Motor neuron (in vitro differentiated cells): ENCODE results near the gene LRRC59. TPM values are rescaled to one million over a fixed set of nuclear protein-coding genes. Genes with fewer than 3 reads are reported as not detected.

Experiments
- ATAC-seq, 8 experiments: fragments of 200-7000 bp; cut with Tn5 transposase; replicated peaks in 6 of 8; 2 replicates each; pipeline ENCODE4 v1.8.0; 2021; ENCODE audit warnings: mild to moderate bottlenecking in 8 of 8, moderate library complexity in 8 of 8
- H3K27ac ChIP-seq, 2 donors: fragments of 250-450 bp; sonication (Bioruptor Pico); 2 replicates each; pipeline ENCODE4 v1.9.0; 2021; ENCODE audit warnings: antibody characterized with exemption in 2 of 2, mild to moderate bottlenecking in 2 of 2, moderate library complexity in 1 of 2
- H3K4me1 ChIP-seq, 2 donors: fragments of 250-450 bp; sonication (Bioruptor Pico); replicated peaks in 1 of 2; 2 replicates each; pipeline ENCODE4 v1.6.1; 2021; ENCODE audit warnings: antibody characterized with exemption in 2 of 2, mild to moderate bottlenecking in 2 of 2, moderate library complexity in 1 of 2
- H3K4me3 ChIP-seq, 5 donors: fragments of 250-450 bp; sonication (Bioruptor Pico); 2 replicates each; pipeline ENCODE4 v1.9.0; 2021; ENCODE audit warnings: antibody characterized with exemption in 5 of 5, mild to moderate bottlenecking in 5 of 5, moderate library complexity in 4 of 5
- WGBS, 10 experiments: fragments of 450-650 bp; shearing (Covaris generic); methylation state at CpG; one replicate each; pipeline ENCODE4 v1.0.0; 2022; 5-methylcytosine and 5-hydroxymethylcytosine counted together
- in situ Hi-C, 9 experiments: fragments of 400-800 bp; cut with MboI; loops; one replicate each; pipeline ENCODE4 v1.15.0; 2021; ENCODE audit warnings: low sequenced_read_pairs in 9 of 9, low pct_unique_long_range_greater_than_20kb in 2 of 9; ENCODE audit not compliant: unreplicated experiment in 9 of 9
- total RNA-seq, 8 experiments: library from RNA; unstranded; fragments of 300-600 nt; gene quantifications; 2 replicates each; pipeline versions ENCODE4 v1.2.3 to v1.2.4, GENCODE V29; 2022

The LRRC59 gene
- total RNA-seq, 8 experiments from 2014 or later = 44.5 to 143 (median 74.3) TPM

DNA sequence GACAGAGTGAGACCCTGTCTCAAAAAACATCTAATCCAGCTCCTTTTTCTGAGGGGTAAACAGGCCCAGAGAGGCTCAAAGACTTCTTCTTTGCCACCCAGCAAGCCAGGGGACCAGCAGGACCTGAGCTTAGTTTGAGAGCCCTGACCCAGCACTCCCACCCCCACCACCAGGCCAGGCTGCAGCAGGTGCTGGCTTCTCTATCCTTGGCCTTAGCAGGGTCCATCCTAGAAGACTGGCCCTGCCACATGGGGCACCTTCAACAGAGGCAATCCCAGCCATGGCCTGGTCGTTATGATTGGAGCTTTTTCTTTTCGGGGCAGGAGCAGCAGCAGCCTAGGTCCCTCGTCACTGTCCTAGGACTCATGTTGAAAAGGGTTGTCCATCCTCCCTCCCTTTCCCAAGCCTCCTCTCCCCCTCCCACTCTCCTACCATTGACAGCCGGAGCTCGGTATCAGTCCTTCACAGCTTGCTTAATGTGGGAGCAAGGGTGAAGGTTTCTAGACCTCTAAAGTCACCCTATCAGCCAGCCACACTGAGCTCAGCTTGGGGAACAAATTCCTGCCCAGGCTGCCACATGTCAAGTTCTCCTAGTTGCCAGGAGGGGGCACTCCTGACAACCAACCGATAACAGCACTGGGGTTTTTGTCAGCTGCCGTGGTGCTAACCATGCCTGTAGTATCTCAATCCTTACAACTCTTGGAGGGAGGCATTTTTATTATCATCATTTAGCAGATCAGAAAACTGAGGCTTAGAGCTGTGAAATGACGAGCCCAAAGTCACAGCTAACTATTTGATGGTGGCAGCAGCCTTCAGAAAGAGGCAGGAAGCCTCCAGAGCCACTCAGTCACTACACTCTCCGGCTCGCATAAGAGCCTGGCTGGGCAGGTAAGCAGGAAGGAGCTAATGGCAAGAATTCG, 35.5 kb downstream of the LRRC59 start:
- in situ Hi-C loops = no loop called here
- WGBS, 10 experiments = 0 to 67% (median 27%) methylated on average over 1 to 11 of the region's 11 CpGs; no CpG with 5 or more reads in 3 of the 10 experiments
- Histone ChIP-seq H3K4me3 (no peak overlapping the region), H3K4me1 (peaks cover 36 to 45% of the 10 kb centered on the region in 2 donors), H3K27ac (no peak overlapping the region)
- peak in 4 of 8 experiments; percentile 15 to 73 (median 60) for ATAC-seq

DNA sequence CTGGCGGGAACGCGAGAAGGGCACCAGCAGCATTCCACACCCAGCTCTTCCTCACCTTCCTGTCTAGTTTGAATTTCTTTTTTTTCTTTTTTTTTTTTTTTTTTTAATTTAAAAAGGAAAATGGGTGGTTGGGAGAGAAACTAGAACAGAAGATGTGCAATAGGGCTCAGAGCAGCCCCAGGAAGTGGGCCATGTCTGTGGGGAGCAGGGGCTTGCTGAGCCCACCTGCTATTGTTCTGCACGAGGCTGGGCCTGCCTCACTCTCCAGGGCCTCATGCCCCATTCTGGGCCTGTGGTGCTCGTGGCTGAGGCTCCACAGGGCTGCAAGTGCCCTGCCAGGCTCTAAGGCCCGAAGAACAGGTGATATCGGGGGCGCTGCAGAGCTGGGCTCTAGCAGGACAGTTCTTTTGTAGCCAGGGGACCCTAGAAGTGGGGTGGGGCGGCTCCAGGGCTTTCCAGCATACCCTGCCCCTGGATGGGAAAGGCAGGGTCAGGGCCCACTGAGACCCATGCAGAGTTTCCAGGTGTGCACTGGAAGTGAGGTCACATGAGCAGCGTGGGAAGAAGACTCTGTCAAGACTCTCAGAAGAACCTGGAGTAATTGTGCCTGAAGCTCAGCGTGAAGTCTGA, 36.7 kb downstream of the LRRC59 start:
- no peak overlapping the region for H3K27ac ChIP-seq
- H3K4me1 ChIP-seq = peaks cover 29 to 34% of the 10 kb centered on the region in 2 donors
- ATAC-seq = no peak
- 20 to 100% (median 83%) methylated on average over 1 to 6 of the region's 11 CpGs; no CpG with 5 or more reads in 3 of the 10 experiments for WGBS, 10 experiments
- no peak overlapping the region for H3K4me3 ChIP-seq
- in situ Hi-C loops = no loop called here

DNA sequence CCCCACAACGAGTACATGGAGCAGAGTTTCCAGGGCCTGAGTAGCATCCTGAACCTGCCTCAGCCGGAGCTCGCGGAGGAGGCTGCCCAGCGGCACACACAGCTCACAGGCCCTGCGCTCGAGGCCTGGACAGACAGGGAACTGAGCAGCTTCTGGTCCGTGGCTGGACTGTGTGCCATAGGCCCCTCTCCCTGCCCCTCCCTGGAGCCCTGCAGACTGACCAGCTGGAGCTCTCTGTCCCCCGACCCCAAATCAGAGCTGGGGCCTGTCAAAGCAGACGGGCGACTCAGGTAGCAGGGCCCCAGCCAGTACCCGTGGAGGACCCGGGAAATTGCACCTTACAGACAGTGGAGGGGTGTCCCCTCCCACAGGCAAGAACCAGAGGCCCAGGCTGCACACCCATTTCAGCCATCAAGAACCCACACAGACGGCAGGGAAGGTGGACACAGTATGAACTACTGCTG, 37.3 kb downstream of the LRRC59 start:
- ATAC-seq = no peak
- Histone ChIP-seq H3K4me3 (no peak overlapping the region), H3K4me1 (peaks cover 24 to 29% of the 10 kb centered on the region in 2 donors), H3K27ac (no peak overlapping the region)
- WGBS, 10 experiments = 60 to 100% (median 92%) methylated on average over 1 to 11 of the region's 14 CpGs; no CpG with 5 or more reads in 5 of the 10 experiments
- in situ Hi-C loops = no loop called here

DNA sequence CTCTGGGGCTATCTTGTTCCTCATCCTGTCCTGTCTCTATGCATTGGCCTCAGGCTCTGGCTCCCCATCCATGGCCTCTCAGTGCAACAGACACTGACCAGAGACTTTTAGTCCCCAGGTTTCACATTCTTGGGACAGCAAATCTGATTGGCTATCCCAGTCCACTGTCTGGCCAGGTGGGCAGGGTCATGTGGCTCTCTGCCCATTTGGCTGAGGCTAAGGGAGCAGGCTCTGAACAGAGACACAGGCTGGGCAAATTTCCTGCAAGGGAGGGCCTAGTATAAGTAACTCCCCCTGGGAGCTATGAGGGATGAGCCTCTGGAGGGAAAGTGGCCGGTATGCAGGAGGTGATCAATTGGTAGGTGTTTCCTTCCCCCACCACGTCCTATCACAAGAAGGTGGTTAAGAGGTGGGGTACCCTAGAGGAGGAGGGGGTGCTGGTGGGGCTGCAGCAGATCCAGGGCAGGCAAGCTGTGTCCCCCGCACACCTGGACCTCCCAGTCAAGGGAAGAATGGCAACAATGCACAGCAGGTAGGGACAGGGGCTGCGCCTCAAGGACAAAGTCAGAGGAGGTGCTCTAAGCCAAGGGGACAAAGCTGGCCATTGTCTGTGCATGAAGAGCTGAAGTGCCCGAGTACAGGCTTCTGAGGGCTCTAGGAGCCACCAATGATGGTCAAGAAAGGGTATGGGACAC, 38.2 kb downstream of the LRRC59 start:
- in situ Hi-C loops = no loop called here
- WGBS, 10 experiments = 79 to 92% (median 89%) methylated on average over 2 of the region's 5 CpGs; no CpG with 5 or more reads in 7 of the 10 experiments
- no peak overlapping the region for H3K4me3 ChIP-seq
- H3K27ac ChIP-seq = no peak overlapping the region
- peak in 1 of 8 experiments; percentile 11 for ATAC-seq
- H3K4me1 ChIP-seq = peaks cover 20% of the 10 kb centered on the region in 2 donors

DNA sequence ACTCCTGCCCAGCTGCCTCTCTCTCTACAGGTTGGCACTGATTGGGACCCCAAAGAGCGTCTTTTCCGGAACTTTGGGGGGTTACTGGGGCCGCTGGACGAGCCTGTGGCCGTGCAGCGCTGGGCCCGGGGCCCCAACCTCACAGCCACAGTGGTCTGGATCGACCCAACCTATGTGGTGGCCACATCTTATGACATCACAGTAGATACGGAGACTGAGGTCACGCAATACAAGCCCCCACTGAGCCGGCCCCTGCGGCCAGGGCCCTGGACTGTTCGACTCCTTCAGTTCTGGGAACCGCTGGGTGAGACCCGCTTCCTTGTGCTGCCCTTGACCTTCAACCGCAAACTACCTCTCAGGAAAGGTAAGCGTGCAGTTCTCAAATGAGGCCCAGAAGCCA, 39.1 kb downstream of the LRRC59 start:
- Histone ChIP-seq H3K4me3 (no peak overlapping the region), H3K27ac (no peak overlapping the region), H3K4me1 (peaks cover 10% of the 10 kb centered on the region in 2 donors)
- in situ Hi-C loops = no loop called here
- ATAC-seq = no peak
- 80 to 100% (median 93%) methylated on average over 1 to 6 of the region's 17 CpGs; no CpG with 5 or more reads in 5 of the 10 experiments for WGBS, 10 experiments

DNA sequence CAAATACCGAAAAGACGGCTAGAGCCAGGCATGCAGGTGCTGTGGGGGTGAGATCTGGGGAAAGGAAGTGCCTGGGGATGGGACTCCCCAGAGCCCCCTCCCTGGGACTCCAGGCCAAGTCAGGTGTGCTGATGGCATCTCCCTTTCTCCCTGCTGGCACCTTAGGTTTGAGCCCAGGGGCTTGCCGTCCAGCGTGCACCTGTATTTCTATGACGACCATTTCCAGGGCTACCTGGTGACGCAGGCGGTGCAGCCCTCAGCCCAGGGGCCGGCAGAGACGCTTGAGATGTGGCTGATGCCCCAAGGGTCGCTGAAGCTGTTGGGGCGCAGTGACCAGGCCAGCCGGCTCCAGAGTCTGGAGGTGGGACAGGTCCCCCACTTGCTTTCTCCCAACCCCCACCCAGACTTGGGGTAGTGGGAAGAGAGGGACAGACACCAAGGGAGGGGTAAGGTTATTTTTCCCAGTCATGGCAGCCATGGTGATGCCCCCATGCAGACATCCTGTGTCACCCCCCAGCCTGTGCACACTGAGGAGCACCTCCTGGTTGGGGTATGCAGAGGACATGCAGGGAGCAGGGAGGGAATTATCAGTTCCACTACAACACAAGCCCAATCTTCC, 40.3 kb downstream of the LRRC59 start:
- in situ Hi-C loops = no loop called here
- ATAC-seq = no peak
- 95% methylated on average over 4 of the region's 12 CpGs; no CpG with 5 or more reads in 9 of the 10 experiments for WGBS, 10 experiments
- no peak overlapping the region for H3K27ac ChIP-seq
- H3K4me1 ChIP-seq = no peaks in the 10 kb centered on the region
- H3K4me3 ChIP-seq = no peak overlapping the region

DNA sequence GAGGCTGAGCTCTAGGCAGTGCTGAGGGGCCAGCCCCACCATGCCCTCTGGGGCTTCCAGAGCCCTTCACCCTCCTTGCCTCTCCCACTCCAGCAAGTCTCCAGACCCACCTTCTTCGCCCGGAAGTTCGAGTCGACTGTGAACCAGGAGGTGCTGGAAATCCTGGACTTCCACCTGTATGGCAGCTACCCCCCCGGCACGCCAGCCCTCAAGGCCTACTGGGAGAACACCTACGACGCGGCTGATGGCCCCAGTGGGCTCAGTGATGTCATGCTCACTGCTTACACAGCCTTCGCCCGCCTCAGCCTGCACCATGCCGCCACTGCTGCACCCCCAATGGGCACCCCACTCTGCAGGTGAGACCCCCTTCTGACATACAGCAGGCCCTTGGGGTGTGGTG, 40.9 kb downstream of the LRRC59 start:
- no peak for ATAC-seq
- WGBS, 10 experiments = 80 to 100% (median 93%) methylated on average over 2 to 6 of the region's 12 CpGs; no CpG with 5 or more reads in 6 of the 10 experiments
- in situ Hi-C loops = no loop called here

DNA sequence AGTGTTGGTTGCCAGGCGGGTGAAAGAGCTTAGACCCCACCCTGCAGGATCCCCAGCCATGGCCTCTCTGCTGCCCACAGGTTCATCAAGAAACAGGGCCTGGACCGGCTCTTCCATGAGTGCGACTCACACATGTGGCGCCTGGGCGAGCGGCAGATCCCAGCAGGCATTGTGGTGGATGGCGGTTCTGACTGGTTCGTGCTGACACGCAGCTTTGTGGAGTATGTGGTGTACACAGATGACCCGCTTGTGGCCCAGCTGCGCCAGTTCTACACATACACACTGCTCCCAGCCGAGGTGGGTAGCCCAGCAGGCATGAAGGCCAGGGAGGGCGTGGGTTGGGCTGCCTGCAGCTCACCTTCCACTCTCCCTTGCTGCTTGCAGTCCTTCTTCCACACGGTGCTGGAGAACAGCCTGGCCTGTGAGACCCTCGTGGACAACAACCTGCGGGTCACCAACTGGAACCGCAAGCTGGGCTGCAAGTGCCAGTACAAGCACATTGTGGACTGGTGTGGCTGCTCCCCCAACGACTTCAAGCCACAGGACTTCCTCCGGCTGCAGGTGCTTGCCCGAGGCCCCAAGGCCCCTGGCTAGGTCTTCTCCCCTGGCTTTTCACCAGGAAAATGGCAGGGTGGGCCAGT, 41.5 kb downstream of the LRRC59 start:
- H3K4me1 ChIP-seq = no peaks in the 10 kb centered on the region
- no peak overlapping the region for H3K27ac ChIP-seq
- 60 to 100% (median 90%) methylated on average over 1 to 11 of the region's 20 CpGs; no CpG with 5 or more reads in 5 of the 10 experiments for WGBS, 10 experiments
- ATAC-seq = peak in 3 of 8 experiments; percentile 10 to 13 (median 11)
- in situ Hi-C loops = no loop called here
- no peak overlapping the region for H3K4me3 ChIP-seq

More for the DNA sequence above, 40.9 kb downstream of the LRRC59 start:
- H3K4me3 ChIP-seq = no peak overlapping the region
- no peak overlapping the region for H3K27ac ChIP-seq
- no peaks in the 10 kb centered on the region for H3K4me1 ChIP-seq

DNA sequence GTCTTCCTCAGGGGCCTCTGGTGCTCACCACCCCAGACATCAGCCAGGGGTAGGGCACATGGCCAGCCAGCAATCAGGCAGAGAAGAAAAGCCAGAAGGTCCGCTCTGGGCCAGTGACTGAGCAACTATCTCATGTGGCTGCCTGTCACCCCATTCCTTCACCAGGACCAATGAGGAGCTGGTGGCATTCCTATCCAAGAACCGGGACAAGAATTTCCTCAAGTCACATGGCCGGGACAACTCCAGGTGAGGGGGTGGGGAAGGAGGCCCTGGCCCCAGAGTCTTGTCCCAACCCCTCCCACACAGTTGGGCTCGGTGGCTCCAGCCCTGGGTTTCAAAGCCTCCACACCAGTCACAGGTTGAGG, 42.0 kb downstream of the LRRC59 start:
- ATAC-seq = peak in 2 of 8 experiments; percentile 2 to 5
- Histone ChIP-seq H3K4me1 (no peaks in the 10 kb centered on the region), H3K4me3 (no peak overlapping the region), H3K27ac (no peak overlapping the region)
- in situ Hi-C loops = no loop called here
- WGBS, 10 experiments = 80 to 96% (median 94%) methylated on average over 1 to 3 of the region's 4 CpGs; no CpG with 5 or more reads in 7 of the 10 experiments

DNA sequence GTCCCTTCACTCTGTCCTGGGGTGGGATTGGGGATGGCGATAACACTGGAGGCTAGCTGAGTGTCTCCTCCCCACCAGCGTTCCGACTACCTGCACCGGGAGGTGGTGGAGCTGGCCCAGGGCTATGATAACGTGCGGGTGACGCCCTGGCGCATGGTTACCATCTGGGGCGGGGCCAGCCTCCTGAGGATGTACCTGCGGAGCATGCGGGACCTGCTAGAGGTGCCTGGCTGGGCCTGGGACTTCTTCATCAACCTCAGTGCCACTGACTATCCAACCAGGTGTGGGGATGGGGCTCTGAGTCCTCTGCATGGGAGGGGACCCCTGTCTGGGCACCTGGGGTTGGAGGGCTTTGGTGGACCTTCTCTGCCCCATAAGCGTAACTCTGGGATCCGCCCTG, 42.5 kb downstream of the LRRC59 start:
- Histone ChIP-seq H3K27ac (no peak overlapping the region), H3K4me1 (no peaks in the 10 kb centered on the region), H3K4me3 (no peak overlapping the region)
- peak in 2 of 8 experiments; percentile 1 to 5 for ATAC-seq
- 87 to 100% (median 100%) methylated on average over 1 to 4 of the region's 13 CpGs; no CpG with 5 or more reads in 7 of the 10 experiments for WGBS, 10 experiments
- in situ Hi-C loops = no loop called here

DNA sequence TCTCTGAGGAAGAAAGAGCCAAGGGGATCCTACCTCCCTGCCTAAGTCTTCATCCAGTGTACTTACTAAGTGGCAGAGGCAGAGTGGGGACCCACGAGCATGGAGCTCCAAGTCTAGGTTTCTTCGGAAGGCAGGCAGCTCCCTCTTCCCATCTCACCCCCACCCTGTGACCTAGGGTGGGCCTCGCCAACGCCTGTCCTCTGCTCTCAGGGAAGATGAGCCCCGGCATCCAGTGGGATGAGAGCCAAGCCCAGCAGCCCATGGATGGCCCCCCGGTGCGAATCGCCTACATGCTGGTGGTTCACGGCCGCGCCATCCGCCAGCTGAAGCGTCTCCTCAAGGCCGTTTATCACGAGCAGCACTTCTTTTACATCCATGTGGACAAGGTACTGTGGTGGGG, 43.1 kb downstream of the LRRC59 start:
- H3K27ac ChIP-seq = no peak overlapping the region
- no peaks in the 10 kb centered on the region for H3K4me1 ChIP-seq
- in situ Hi-C loops = no loop called here
- 100% methylated on average over 2 of the region's 15 CpGs; no CpG with 5 or more reads in 8 of the 10 experiments for WGBS, 10 experiments
- H3K4me3 ChIP-seq = no peak overlapping the region
- ATAC-seq = peak in 1 of 8 experiments; percentile 4

DNA sequence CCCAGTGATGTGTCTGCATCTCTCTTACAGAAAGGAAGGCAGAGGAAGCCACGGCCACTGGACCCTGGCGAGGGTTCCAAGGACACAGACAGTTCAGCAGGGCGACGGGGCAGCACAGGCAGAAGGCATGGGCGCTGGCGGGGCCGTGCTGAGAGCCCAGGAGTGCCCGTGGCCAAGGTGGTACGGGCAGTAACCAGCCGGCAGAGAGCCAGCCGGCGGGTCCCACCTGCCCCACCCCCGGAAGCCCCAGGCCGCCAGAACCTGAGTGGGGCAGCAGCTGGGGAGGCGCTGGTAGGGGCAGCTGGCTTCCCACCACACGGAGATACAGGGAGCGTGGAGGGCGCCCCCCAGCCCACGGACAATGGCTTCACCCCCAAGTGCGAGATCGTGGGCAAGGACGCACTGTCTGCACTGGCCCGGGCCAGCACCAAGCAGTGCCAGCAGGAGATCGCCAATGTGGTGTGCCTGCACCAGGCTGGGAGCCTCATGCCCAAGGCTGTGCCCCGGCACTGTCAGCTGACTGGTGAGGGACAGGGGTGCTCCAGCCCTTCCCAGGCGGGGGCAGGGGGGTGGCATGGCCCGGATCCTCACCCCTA, 43.6 kb downstream of the LRRC59 start:
- no peak overlapping the region for H3K27ac ChIP-seq
- 97 to 100% (median 100%) methylated on average over 3 to 11 of the region's 27 CpGs; no CpG with 5 or more reads in 6 of the 10 experiments for WGBS, 10 experiments
- no peak overlapping the region for H3K4me3 ChIP-seq
- H3K4me1 ChIP-seq = no peaks in the 10 kb centered on the region
- peak in 4 of 8 experiments; percentile 8 to 15 (median 12) for ATAC-seq
- in situ Hi-C loops = no loop called here
